Fibroblast of the conjunctiva (primary cell): Measurements from ENCODE around the gene SHISA6.

ENCODE experiments used
- DNase-seq: peaks from one replicate; pipeline ENCODE4 v3.0.0-alpha.2; 2010; ENCODE audit warnings: low read depth

SHISA6 gene

GRCh38 chr17:11598274-11599221 lies 357.5 kb downstream of the SHISA6 start, which contains the start of gene DNAH9:
Gene DNAH9 (plus strand): TSS chr17:11598470. CDS start chr17:11598499, 29 bp downstream.
- DNase-seq = peak; percentile 14

- DNase-seq = no peak
These were observed 360.6 kb downstream of the SHISA6 start for GRCh38 chr17:11601661-11602060.

GRCh38 chr17:11608396-11608795 lies 367.4 kb downstream of the SHISA6 start:
- DNase-seq = no peak

GRCh38 chr17:11610999-11611566 lies 370.1 kb downstream of the SHISA6 start:
- no peak for DNase-seq

- DNase-seq = no peak
These were observed 371.9 kb downstream of the SHISA6 start for GRCh38 chr17:11612956-11613355.
